Neural cell (in vitro differentiated cells): ENCODE data around the gene INPP5D. TPM values are rescaled to one million over a fixed set of nuclear protein-coding genes. Genes with fewer than 3 reads are reported as not detected.

Experiments
- H2AFZ ChIP-seq: fragments of 200-600, 300-800 bp; sonication (generic), shearing (Covaris generic); 2 replicates; pipeline ENCODE4 v1.6.0; 2014; ENCODE audit warnings: low read depth, mild to moderate bottlenecking, antibody characterized with exemption, low read length, moderate library complexity
- H3F3A ChIP-seq: fragments of 200-600 bp; shearing (Covaris generic); 2 replicates; pipeline ENCODE4 v1.6.1; 2016; ENCODE audit warnings: mild to moderate bottlenecking, moderate library complexity, mixed read lengths, antibody characterized with exemption, low read length; ENCODE audit not compliant: insufficient read depth, poor library complexity, severe bottlenecking
- H3K27ac ChIP-seq: fragments of 200-600, 300-800 bp; sonication (generic), shearing (Covaris generic); 2 replicates; pipeline ENCODE4 v1.5.1; 2014; ENCODE audit warnings: mild to moderate bottlenecking, low read length, moderate library complexity
- H3K27me3 ChIP-seq: fragments of 300-800, 200-600 bp; sonication (generic), shearing (Covaris generic); 2 replicates; pipeline ENCODE4 v1.6.0; 2014; ENCODE audit warnings: mild to moderate bottlenecking, low read depth, low read length, moderate library complexity; ENCODE audit not compliant: insufficient read depth
- H3K36me3 ChIP-seq: fragments of 300-800, 200-600 bp; sonication (generic), shearing (Covaris generic); 2 replicates; pipeline ENCODE4 v1.5.1; 2014; ENCODE audit warnings: mild to moderate bottlenecking, antibody characterized with exemption, low read length, moderate library complexity; ENCODE audit not compliant: insufficient read depth
- H3K4me2 ChIP-seq: fragments of 300-800, 200-600 bp; sonication (generic), shearing (Covaris generic); 2 replicates; pipeline ENCODE4 v1.6.0; 2014; ENCODE audit warnings: mild to moderate bottlenecking, low read length
- H3K4me3 ChIP-seq: fragments of 300-800, 200-600 bp; sonication (generic), shearing (Covaris generic); 2 replicates; pipeline ENCODE4 v1.5.1; 2014; ENCODE audit warnings: mild to moderate bottlenecking, low read length, moderate library complexity
- H3K79me2 ChIP-seq: fragments of 200-600 bp; shearing (Covaris generic); replicated peaks from 2 replicates; pipeline ENCODE4 v1.6.0; 2014; ENCODE audit warnings: mild to moderate bottlenecking, low read length, moderate library complexity; ENCODE audit not compliant: insufficient read depth
- H3K9ac ChIP-seq: fragments of 300-800, 200-600 bp; sonication (generic), shearing (Covaris generic); 2 replicates; pipeline ENCODE4 v1.6.1; 2016; ENCODE audit warnings: mild to moderate bottlenecking, low read length, mixed read lengths
- H3K9me2 ChIP-seq: fragments of 200-600 bp; shearing (Covaris generic); 2 replicates; pipeline ENCODE4 v1.6.1; 2016; ENCODE audit warnings: mild to moderate bottlenecking, low read length, mixed read lengths; ENCODE audit not compliant: insufficient read depth
- H3K9me3 ChIP-seq: fragments of 200-600, 300-800 bp; sonication (generic), shearing (Covaris generic); 2 replicates; pipeline ENCODE4 v1.6.1; 2016; ENCODE audit warnings: mild to moderate bottlenecking, mixed run types, low read length, moderate library complexity, mixed read lengths
- H4K20me1 ChIP-seq: fragments of 200-600 bp; shearing (Covaris generic); 2 replicates; pipeline ENCODE4 v1.6.1; 2016; ENCODE audit warnings: mild to moderate bottlenecking, mixed run types; ENCODE audit not compliant: insufficient read depth
- EP300 ChIP-seq: fragments of 450-650 bp; conservative IDR thresholded peaks from 2 replicates; pipeline ENCODE4 v1.6.1; 2014; ENCODE audit warnings: antibody characterized with exemption, mild to moderate bottlenecking, moderate library complexity; ENCODE audit not compliant: poor library complexity, severe bottlenecking
- EZH2 ChIP-seq: fragments of 200-600, 300-800 bp; shearing (Covaris generic), sonication (generic); IDR thresholded peaks from 2 replicates; pipeline ENCODE4 v1.6.1; 2014; ENCODE audit warnings: antibody characterized with exemption, low read length, borderline replicate concordance, mild to moderate bottlenecking; ENCODE audit not compliant: insufficient read depth, poor library complexity, severe bottlenecking
- MXI1 ChIP-seq: fragments of 450-650 bp; conservative IDR thresholded peaks from 2 replicates; pipeline ENCODE4 v1.6.1; 2014; ENCODE audit warnings: antibody characterized with exemption, mild to moderate bottlenecking; ENCODE audit not compliant: poor library complexity, severe bottlenecking
- POLR2AphosphoS5 ChIP-seq: IDR thresholded peaks from 2 replicates; pipeline ENCODE4 v1.6.1; 2012
- RAD21 ChIP-seq: fragments of 450-650 bp; conservative IDR thresholded peaks from 2 replicates; pipeline ENCODE4 v1.6.1; 2014; ENCODE audit warnings: antibody characterized with exemption, mild to moderate bottlenecking, moderate library complexity
- SMC3 ChIP-seq: fragments of 450-650 bp; conservative IDR thresholded peaks from 2 replicates; pipeline ENCODE4 v1.6.1; 2014; ENCODE audit warnings: antibody characterized with exemption, mild to moderate bottlenecking, moderate library complexity; ENCODE audit not compliant: poor library complexity
- TAF1 ChIP-seq: IDR thresholded peaks from 2 replicates; pipeline ENCODE4 v1.6.1; 2012; ENCODE audit warnings: low read depth
- polyA plus RNA-seq: library from polyadenylated mRNA; depleted of rRNA; stranded (reverse); fragments of >200 nt; gene quantifications from 2 replicates; pipeline ENCODE4 v1.2.3, GENCODE V29; 2014
- TF ChIP-seq, protein P1 (sequence below): fragments of 450-650 bp; IDR thresholded peaks from 2 replicates; pipeline ENCODE4 v1.5.1; 2014; ENCODE audit warnings: antibody characterized with exemption, mild to moderate bottlenecking, moderate library complexity; ENCODE audit not compliant: poor library complexity, severe bottlenecking
- TF ChIP-seq, protein P2 (sequence below): IDR thresholded peaks from 2 replicates; pipeline ENCODE4 v1.6.1; 2012; ENCODE audit warnings: borderline replicate concordance

Gene INPP5D
- polyA plus RNA-seq, 1 donor from 2014 or later, result not detected

DNA sequence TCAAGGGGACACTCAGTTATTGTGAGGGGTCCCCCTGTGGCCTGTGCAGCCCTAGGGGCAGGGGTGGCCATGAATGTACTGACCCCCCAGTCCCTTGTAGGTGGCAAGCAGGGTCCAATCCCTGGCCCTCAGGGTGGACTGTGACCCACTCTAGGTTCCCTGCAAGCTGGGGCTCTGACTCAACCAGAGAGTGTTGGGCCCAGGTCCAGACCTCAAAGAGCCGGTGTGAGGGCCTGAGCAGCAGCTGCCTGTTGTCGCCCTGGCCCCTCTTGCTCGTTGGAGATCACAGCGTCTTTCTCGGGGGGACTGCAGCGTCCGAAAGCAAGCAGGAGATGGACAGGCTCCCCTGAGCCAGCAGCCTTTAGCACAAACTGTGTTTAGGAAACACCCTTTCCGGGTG, 124.5 kb downstream of the INPP5D start:
- Histone ChIP-seq H3K36me3 (no peaks in the 10 kb centered on the region), H3K4me2 (no peak overlapping the region), H3K27me3 (no peaks in the 10 kb centered on the region), H3F3A (no peaks in the 10 kb centered on the region), H3K9me3 (no peaks in the 10 kb centered on the region), H3K4me3 (no peak overlapping the region), H3K9me2 (no peaks in the 10 kb centered on the region), H3K9ac (no peak overlapping the region), H4K20me1 (no peaks in the 10 kb centered on the region), H3K27ac (no peak overlapping the region), H3K79me2 (no peaks in the 10 kb centered on the region), H2AFZ (no peak overlapping the region)
- TF ChIP-seq EZH2 (no peak), POLR2AphosphoS5 (no peak), TAF1 (no peak), SMC3 (no peak), EP300 (no peak), MXI1 (no peak), RAD21 (no peak)
- TF ChIP-seq, protein P1, sequence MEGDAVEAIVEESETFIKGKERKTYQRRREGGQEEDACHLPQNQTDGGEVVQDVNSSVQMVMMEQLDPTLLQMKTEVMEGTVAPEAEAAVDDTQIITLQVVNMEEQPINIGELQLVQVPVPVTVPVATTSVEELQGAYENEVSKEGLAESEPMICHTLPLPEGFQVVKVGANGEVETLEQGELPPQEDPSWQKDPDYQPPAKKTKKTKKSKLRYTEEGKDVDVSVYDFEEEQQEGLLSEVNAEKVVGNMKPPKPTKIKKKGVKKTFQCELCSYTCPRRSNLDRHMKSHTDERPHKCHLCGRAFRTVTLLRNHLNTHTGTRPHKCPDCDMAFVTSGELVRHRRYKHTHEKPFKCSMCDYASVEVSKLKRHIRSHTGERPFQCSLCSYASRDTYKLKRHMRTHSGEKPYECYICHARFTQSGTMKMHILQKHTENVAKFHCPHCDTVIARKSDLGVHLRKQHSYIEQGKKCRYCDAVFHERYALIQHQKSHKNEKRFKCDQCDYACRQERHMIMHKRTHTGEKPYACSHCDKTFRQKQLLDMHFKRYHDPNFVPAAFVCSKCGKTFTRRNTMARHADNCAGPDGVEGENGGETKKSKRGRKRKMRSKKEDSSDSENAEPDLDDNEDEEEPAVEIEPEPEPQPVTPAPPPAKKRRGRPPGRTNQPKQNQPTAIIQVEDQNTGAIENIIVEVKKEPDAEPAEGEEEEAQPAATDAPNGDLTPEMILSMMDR, result no peak
- TF ChIP-seq, protein P2, sequence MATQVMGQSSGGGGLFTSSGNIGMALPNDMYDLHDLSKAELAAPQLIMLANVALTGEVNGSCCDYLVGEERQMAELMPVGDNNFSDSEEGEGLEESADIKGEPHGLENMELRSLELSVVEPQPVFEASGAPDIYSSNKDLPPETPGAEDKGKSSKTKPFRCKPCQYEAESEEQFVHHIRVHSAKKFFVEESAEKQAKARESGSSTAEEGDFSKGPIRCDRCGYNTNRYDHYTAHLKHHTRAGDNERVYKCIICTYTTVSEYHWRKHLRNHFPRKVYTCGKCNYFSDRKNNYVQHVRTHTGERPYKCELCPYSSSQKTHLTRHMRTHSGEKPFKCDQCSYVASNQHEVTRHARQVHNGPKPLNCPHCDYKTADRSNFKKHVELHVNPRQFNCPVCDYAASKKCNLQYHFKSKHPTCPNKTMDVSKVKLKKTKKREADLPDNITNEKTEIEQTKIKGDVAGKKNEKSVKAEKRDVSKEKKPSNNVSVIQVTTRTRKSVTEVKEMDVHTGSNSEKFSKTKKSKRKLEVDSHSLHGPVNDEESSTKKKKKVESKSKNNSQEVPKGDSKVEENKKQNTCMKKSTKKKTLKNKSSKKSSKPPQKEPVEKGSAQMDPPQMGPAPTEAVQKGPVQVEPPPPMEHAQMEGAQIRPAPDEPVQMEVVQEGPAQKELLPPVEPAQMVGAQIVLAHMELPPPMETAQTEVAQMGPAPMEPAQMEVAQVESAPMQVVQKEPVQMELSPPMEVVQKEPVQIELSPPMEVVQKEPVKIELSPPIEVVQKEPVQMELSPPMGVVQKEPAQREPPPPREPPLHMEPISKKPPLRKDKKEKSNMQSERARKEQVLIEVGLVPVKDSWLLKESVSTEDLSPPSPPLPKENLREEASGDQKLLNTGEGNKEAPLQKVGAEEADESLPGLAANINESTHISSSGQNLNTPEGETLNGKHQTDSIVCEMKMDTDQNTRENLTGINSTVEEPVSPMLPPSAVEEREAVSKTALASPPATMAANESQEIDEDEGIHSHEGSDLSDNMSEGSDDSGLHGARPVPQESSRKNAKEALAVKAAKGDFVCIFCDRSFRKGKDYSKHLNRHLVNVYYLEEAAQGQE, result no peak

DNA sequence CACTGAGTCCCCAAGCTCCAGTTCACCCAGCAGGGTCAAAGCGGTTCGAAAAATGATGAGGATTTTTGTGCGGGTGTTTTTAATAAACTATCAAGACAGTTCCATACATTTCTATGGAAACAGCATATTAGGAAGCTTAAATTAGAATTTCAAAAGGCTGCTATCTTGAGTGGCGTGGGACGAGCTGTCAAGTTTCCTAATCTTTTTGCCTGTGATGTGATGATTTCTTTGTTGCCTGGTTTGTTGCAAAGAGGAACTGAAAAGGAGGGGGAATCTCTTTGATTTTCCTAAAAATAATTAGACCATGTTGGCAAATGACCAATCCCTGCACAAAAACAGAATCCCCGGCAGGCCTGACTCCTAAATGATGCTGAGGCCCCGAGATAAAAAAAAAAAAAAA, 125.2 kb downstream of the INPP5D start:
- Histone ChIP-seq H2AFZ (no peak overlapping the region), H3K4me2 (no peak overlapping the region), H3K27me3 (no peaks in the 10 kb centered on the region), H3K79me2 (no peaks in the 10 kb centered on the region), H3K36me3 (no peaks in the 10 kb centered on the region), H3K4me3 (no peak overlapping the region), H3K27ac (no peak overlapping the region), H3F3A (no peaks in the 10 kb centered on the region), H4K20me1 (no peaks in the 10 kb centered on the region), H3K9me3 (no peaks in the 10 kb centered on the region), H3K9ac (no peak overlapping the region), H3K9me2 (no peaks in the 10 kb centered on the region)
- TF ChIP-seq MXI1 (no peak), RAD21 (no peak), POLR2AphosphoS5 (no peak), EP300 (no peak)
- TF ChIP-seq, protein P2, result no peak
- TF ChIP-seq, protein P1, result no peak
